HG03097 (cell line): ENCODE results near the gene DKK1.

Source experiments
- ATAC-seq: cut with Tn5 transposase; IDR thresholded peaks from one replicate; pipeline ENCODE4 v1.9.1; 2021; ENCODE audit not compliant: unreplicated experiment, low FRiP score

The DKK1 gene, protein sequence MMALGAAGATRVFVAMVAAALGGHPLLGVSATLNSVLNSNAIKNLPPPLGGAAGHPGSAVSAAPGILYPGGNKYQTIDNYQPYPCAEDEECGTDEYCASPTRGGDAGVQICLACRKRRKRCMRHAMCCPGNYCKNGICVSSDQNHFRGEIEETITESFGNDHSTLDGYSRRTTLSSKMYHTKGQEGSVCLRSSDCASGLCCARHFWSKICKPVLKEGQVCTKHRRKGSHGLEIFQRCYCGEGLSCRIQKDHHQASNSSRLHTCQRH

DNA sequence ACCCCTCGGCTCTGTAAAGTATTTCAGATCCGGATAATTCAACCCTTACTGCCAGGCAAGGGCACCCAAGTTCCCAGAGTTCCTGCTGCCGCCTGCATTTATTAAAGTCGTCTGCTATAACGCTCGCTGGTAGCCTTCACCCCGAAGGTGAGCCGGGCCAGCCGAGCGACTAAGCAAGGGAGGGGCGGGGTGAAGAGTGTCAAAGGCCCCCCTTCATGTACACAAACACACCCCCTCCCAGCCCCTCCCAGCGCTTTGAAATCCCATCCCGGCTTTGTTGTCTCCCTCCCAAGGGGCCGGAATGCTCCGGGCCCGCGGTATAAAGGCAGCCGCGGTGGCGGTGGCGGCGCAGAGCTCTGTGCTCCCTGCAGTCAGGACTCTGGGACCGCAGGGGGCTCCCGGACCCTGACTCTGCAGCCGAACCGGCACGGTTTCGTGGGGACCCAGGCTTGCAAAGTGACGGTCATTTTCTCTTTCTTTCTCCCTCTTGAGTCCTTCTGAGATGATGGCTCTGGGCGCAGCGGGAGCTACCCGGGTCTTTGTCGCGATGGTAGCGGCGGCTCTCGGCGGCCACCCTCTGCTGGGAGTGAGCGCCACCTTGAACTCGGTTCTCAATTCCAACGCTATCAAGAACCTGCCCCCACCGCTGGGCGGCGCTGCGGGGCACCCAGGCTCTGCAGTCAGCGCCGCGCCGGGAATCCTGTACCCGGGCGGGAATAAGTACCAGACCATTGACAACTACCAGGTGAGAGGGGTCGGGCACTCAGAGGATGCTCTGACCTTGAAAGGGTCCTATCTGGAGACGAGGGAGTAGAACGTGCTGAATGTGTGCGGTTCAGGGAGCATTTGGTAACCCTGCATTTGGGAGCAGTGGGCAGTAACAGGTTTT lies at the start of gene DKK1:
Gene DKK1, plus strand, starts transcription at position 349 of the 889 bp plus-strand sequence. Its CDS starts 154 bp downstream, at position 503.
- ATAC-seq, result no peak

- ATAC-seq, result no peak
Measured at GRCh38 chr10:52265131-52265926, 48.8 kb upstream of the DKK1 start.

DNA sequence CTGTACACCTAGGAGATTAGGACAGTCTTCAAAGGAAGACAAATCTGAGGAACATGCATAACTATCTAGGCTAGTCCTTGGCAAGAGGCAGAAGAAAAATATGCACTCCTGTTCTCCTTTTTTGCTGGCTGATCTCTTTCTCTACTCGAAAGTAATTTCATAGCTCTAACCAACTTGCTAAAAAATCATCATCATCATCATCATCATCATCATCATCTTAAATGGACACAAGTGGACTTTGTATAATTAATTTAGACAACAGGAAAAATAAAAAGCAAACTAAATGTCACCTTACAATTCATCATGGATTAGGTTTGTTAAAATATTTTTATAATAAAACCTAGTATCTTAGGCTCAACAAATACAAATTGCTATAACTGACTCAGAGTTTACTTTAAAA lies 47.2 kb upstream of the DKK1 start:
- no peak for ATAC-seq

GRCh38 chr10:52268790-52269189 lies 45.3 kb upstream of the DKK1 start:
- no peak for ATAC-seq

GRCh38 chr10:52269233-52269632 lies 44.8 kb upstream of the DKK1 start:
- ATAC-seq, result no peak

DNA sequence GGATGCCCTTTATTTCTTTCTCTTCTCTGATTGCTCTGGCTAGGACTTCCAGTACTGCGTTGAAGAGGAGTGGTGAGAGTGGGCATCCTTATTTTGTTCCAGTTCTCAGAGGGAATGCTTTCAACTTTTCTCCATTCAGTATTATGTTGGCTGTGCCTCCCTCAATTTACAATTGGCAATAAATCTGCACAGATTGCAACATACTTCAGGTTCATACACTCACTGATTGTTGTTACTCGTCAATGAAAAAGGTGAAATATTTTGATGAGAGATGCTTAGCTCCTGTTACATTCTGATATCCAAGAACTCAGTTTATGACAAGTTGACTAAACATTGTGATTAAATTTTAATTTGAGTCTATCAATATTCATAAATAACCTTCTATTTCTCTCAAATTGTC lies 37.9 kb upstream of the DKK1 start:
- no peak for ATAC-seq

- no peak for ATAC-seq
Measured at GRCh38 chr10:52276986-52277385, 37.1 kb upstream of the DKK1 start.

DNA sequence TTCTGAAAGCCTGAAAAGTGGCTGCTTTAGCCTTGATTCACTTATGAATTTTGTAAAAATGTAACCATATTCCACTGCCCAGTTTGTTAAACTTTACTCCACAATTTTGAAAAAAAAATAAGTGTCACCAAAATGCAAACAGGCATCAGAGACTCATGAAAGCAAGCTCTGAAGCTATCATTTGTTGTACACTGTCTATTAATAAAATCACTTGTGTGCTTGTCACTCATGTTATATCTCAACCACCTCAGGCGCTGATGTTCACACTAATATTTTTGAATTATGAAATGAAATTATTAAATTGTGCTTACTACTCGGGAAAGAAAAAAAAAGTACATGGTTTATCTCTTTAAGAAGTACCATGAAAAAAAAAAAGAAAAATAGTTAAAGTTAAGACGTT lies 34.5 kb upstream of the DKK1 start:
- no peak for ATAC-seq

GRCh38 chr10:52280051-52280450 lies 34.0 kb upstream of the DKK1 start:
- no peak for ATAC-seq

GRCh38 chr10:52283174-52283573 lies 30.9 kb upstream of the DKK1 start:
- no peak for ATAC-seq

DNA sequence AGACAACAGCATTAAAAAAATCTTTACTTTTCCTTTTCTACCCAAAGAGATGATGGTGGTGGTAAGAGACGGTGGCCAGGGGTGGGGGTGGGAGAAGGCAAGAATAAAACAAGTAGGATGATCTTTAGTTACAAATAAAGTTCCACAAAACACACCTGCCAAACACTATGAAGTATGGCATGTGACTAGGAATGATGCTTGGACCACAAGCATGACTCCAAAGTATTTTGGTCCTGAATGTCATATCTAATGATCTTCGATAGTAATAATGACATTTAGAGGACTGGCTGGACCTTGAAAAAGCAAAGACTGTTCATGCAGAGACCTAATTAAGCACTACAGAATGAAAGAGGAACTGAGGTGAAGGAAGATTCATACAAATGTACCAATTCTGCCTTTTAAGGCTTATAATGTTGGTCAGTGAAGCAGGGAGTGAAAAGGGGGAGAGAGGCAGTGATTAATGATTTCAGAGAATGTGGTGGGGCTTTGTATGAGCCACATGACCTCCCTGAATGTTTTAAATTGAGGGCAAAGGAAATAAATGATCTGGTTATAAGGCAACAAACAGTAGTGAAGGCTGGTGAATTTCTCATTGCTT lies 29.6 kb upstream of the DKK1 start:
- no peak for ATAC-seq

DNA sequence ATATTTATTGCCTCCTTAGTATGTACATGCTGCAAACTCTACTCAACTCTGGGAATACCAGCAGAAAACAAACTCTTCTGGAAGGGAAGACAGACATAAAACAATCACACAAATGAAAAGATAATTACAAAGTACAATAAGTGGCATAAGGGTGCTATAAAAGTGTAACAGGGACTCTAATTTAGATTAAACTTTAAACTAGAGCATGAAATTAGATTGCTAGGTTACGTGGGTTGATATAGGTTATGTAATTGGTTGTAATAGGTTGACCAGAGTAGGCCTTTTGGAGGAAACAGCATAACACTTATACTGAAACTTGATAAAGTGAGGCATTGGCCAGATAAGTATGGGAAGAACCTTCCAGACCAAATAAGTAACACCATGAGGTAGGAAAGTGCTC lies 26.2 kb upstream of the DKK1 start:
- ATAC-seq, result no peak

- ATAC-seq, result no peak
Measured at GRCh38 chr10:52297747-52298146, 16.3 kb upstream of the DKK1 start.

DNA sequence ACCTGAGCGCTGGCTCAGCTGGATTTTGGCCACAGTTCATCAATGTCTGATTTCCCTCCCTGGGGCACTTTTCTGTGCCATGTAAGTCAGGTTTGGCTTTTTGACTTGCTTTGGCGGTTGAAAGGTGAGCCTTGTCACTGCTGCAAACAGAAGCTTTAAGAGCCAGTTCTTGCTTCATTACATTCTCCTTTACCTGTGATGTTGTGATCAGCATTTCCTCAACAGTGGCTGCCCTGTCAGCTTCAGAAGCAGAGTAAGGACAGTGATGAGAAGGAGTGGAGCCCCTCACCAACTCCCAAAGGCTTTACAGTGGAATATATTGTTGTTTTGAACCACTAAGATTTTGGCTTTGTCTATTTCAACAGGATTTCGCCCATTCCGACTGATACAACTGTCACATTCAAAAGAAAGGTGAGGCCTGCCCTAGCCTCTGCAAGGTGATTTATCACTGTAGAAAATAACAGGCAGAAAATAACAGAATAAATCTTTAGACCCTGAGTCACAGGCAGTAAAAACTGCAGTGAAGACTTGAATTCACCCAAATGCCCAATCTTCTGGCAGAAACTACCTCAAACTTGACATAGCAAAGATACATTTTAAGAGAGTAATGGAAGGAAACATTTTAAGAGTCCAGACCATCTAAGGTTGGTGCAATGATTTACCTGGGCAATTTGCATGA lies 13.3 kb upstream of the DKK1 start:
- ATAC-seq, result no peak

DNA sequence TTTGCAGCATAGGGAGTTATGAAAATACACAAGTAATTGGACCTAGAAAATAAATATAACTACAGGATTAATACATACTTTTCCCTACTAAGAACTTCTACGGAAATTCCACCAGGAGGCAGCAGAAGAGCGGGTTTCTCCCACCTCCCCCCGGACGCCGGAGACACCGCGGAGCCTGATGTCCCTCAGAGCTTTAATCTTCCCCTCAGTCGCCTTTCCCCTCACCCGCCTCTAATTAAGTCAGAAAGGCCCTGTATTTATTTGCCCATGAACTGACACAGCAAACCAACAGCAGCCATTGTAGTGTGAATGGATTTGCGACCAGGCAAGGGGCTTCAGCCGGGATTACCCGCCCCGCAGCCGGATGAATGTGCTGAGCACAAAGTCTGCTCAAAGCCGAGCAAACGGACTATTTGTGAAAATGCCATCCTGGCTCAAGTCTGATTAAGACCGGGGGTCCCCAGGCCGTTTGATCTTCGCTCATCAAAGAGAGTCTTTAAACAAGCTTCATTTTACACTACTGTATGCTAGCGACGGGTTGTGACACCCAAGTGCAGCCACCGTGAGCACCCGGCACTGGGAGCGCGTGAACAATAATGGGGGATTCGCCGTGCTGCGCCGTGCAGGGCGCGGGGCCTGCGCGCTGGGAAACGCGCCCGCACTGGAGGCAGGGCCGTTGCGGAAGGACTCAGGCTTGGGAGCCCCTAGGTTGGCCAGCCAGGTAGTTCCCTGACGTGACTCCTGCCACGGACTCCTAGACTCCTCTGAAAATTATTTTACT lies 5.6 kb upstream of the DKK1 start:
- ATAC-seq, result peak; percentile 75

- ATAC-seq, result no peak
Measured at GRCh38 chr10:52312942-52313255, 1.2 kb upstream of the DKK1 start.

DNA sequence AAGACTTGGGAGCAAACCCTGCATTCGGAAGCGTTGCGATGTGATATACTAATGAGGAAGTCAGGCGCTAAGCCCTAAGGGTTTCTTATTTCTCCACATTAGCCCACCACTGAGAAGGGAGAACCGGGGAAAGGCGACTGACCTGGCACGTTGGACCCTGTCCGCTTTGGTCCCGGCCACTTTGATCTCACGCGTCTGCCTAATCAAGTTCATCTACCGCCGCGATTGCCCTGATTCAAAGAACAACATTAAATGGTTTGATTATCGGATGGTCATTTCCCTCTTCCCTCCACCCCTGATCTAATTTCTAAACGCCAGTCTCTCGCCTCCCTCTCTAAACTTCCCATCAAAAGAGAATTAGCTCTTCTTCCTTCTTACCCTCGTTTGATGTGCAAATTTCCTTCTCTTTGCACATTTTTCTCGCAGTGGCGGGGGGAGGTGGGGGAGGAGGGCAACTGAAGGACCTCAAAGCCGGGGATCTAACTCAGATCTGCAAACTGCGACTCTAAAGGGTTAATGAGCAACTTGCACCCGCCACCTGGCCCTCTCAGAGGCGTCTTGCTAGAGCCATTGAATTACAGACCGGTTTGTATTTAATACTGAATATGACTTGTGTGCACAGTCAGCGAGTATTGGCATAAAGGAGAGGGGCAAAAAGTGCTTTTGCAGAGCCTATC lies 687 bp upstream of the DKK1 start:
- no peak for ATAC-seq

GRCh38 chr10:52314822-52315552 lies 906 bp downstream of the DKK1 start:
- no peak for ATAC-seq
